GM12874 (cell line): ENCODE results near the gene POLL.

Experiments
- CTCF ChIP-seq: IDR thresholded peaks from 2 replicates; pipeline ENCODE4 v1.5.1; 2011; ENCODE audit warnings: low read depth, mild to moderate bottlenecking, control low read depth, low read length, moderate library complexity; ENCODE audit not compliant: insufficient read depth

The POLL gene

GRCh38 chr10:101565936-101566332, 22.1 kb downstream of the POLL start:
- TF ChIP-seq CTCF: no peak

GRCh38 chr10:101565370-101565900, 22.6 kb downstream of the POLL start:
- TF ChIP-seq CTCF: no peak

- TF ChIP-seq CTCF: no peak
These were observed 23.5 kb downstream of the POLL start for GRCh38 chr10:101564490-101564991.

GRCh38 chr10:101563497-101564040, 24.5 kb downstream of the POLL start:
- no peak for TF ChIP-seq CTCF

GRCh38 chr10:101563007-101563406, 25.1 kb downstream of the POLL start:
- TF ChIP-seq CTCF: no peak

- no peak for TF ChIP-seq CTCF
These were observed 25.8 kb downstream of the POLL start for GRCh38 chr10:101562231-101562630.

- TF ChIP-seq CTCF: no peak
These were observed 26.8 kb downstream of the POLL start for GRCh38 chr10:101561068-101561915.
